HUDEP-2 (cell line): ENCODE data around the gene IMMP2L.
"Not testable (repeated sequence)": the region's sequence is repeated elsewhere in the genome, so short reads cannot be mapped to it uniquely, and the experiment has no call there.

Source experiments
- DNase-seq, 76 experiments: peaks; one replicate each; lab custom pipeline; 2025; ENCODE audit not compliant: unreplicated experiment in 76 of 76; lab: John Stamatoyannopoulos, UW

IMMP2L gene

DNA sequence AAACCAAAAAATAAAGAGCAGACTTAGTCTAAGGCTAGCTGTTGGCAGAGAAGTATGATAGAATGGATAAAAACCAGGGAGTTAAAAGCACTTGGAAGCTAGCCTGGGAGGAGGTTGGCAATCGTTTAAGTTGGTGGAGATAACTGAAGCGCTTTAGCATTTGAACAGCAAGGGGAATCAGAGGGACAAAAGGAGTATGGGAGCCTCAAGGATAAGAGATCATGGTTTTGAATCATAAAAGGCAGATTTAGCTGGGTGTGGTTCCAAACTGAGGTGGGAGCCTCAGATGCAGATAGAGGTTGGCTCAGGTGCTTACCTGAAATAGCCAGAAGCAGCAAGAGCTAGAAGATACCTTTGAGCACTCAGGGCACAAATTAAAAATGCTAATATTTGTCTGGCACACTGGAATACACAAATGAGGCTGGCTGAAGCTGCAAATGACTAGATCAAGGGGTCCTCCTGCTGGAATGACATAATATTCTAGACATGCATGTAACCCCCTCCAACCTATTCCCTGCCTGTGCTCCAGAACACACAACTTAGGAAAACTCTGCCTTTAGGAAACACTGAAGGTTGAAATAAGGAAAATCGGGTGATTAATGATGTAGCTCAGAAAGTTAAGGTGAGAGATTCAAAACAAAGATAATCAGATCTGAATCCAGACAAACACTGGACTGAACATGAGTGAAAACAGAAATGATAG is 843.6 kb downstream of the IMMP2L start:
- no peak for DNase-seq

DNA sequence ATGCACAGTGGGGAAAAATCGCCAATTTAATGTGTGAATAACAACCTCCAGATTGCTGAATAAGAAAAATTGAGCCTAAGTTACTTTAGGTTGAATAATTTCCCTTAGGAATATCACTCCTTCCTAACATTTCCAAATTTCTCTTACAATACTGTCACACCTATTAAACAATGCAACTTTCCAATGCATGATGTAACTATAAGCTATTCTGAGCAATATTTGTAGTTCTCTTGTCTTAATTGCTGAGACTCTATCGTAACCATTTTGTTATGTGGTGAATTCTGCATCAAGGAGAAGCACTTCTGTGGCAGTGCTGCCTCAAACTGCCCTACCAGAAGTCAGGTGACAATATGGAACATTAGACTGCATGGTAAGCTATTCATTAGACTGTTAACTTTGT is 858.1 kb downstream of the IMMP2L start:
- no peak for DNase-seq

- DNase-seq: no peak
Measured at GRCh38 chr7:110698576-110698975, 863.7 kb downstream of the IMMP2L start.

DNA sequence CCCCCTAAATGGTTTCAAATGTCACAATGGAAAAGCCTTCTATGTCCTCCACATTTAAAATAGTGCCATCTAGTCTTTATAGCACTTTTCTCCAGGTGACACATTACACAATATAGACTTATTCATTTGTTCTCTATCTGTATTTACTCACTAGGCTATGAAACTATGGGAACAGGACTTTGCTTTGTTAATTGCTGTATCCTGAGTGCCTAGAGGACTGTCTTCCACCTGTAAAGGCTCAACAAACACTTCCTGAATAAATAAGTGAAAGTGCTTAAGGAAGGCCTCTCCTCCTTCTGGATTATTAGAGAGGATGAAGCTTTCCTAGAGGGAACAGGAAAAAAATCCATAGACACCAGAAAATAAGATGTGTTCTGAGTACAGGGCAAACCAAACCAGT is 868.9 kb downstream of the IMMP2L start:
- DNase-seq: no peak

- no peak for DNase-seq
Measured at GRCh38 chr7:110688908-110689307, 873.4 kb downstream of the IMMP2L start.

GRCh38 chr7:110685899-110686298 is 876.4 kb downstream of the IMMP2L start:
- no peak for DNase-seq

GRCh38 chr7:110681941-110682340 is 880.4 kb downstream of the IMMP2L start:
- no peak for DNase-seq

DNA sequence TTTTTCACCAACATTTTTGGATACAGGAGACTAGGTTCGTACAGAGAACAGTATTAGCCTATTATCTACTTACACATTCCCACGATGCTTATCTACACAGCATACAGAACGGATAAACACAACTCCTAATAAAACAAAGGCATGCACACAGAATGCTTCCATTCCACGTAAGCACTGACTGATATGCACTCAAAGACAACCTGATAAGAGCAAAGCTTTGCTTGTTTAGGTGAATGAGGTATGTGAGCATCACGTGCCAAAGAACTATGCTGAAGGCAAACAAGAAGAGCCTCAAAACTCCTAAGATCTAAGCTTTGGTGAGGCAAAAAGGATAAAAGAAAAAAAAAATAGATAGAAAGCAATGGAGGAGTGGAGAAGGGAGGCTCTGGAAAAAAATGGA is 884.9 kb downstream of the IMMP2L start:
- no peak for DNase-seq

GRCh38 chr7:110676785-110677184 is 885.5 kb downstream of the IMMP2L start:
- DNase-seq: no peak

DNA sequence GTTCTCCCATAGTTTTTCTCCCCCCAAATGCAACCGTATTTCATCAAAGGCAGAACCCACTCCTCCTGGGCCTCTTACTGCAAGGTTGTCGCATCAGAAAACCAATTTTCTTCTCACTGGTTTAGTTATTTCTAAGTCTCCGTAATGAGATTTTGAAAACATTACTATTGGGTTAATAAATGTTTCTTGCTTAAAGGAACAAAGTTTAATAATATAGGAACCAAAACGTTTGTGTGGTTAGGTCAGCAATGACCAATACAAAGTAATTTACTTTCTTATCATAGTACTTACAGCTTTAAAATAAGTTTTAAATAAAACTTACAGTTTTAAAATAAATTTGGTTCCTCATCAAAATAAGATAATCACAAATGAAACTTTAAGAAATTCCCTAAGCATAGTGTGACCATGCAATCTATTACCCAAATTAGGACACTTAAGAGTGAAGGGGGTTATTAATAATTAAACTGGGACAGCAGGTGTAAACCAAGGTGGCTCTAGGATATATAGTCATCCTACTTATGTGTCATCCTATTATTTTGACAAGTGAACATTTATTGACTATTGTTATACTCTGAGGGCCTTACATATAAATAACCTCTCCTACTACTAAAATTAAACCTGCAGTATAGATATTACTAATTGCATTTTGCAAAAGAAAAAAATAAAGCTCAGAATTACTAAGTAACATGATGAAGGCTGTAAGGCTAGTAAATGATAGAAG is 886.7 kb downstream of the IMMP2L start:
- no peak for DNase-seq

DNA sequence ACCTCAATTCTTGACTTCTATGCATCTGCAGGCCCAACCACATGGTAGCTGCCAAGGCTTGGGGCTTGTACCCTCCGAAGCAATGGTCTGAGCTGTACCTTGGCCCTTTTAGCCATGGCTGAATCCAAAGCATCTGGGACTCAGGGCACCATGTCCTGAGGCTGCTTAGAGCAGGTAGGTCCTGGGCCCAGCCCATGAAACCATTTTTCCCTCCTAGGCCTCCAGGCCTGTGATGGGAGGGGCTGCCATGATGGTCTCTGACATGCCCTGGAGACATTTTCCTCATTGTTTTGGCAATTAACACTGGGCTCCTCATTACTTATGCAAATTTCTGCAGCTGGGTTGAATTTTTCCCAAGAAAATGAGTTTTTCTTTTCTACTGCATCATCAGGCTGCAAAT is 889.1 kb downstream of the IMMP2L start:
- DNase-seq: no peak

DNA sequence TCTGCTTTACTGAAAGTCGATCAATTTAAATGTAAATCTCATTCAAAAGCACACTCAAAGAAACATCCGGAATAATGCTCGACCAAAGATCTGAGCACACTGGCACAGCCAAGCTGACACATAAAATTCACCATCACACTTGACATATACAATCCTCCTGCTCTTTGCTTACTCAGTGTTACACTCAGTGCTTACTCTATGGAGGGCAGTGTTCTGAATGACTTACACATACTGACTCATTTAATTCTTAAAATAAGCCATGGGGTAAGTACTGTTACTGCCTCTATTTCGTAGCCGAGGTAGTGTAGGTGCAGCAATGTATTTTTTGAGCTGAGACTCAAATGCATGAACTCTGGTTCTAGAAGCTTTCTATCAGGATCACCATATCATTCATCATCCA is 892.9 kb downstream of the IMMP2L start:
- no peak for DNase-seq

GRCh38 chr7:110664803-110665202 is 897.5 kb downstream of the IMMP2L start:
- no peak for DNase-seq

DNA sequence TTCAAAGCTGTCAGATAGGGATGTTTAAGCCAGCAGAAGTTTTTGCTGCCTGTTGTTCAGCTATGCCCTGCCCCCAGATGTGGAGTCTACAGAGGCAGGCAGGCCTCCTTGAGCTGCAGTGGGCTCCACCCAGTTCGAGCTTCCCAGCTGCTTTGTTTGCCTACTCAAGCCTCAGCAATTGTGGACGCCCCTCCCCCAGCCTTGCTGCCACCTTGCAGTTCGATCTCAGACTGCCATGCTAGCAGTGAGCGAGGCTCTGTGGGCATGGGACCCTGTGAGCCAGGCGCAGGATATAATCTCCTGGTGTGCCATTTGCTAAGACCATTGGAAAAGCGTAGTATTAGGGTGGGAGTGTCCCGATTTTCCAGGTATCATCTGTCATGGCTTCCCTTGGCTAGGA is 901.7 kb downstream of the IMMP2L start:
- not testable (repeated sequence) for DNase-seq

DNA sequence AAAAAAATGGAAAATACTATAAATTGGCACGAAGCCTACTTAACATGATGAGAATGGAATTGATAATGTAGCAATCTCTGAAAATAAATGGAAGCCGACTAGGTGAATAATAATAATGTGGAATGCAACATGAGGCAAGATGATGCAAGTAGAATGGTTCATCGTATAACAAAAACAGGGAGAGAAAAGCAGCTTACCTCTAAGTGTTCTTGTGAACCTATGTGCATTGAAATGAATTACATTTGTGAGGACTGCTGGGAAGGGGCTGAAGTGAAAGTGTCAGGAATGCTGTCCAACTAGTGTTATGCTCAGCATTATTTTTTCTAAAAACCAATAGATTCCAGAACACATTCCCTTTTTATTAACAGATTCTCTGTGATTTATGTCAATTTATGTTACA is 912.0 kb downstream of the IMMP2L start:
- DNase-seq: no peak

- no peak for DNase-seq
Measured at GRCh38 chr7:110647266-110647665, 915.0 kb downstream of the IMMP2L start.

DNA sequence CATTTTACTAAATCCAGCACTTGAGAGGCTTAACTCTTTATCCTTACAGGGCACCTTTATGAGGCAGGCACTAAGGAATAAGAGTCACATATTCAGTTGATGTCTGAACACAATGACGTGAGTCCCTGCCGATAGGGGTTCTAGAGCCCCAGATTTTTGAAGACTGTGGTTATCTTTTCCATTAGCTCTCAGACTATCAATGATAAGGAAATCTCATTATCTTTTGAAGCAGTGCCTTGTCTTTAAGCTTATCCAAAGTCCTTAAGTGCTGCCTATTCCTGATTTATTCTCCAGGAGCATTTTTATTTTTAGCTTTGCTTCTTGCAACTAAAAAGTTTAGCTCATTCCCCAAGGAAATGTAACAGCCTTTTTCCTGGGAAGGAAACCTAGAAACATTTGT is 915.5 kb downstream of the IMMP2L start:
- no peak for DNase-seq

GRCh38 chr7:110645616-110646015 is 916.7 kb downstream of the IMMP2L start:
- DNase-seq: no peak

- DNase-seq: no peak
Measured at GRCh38 chr7:110645060-110645459, 917.2 kb downstream of the IMMP2L start.

DNA sequence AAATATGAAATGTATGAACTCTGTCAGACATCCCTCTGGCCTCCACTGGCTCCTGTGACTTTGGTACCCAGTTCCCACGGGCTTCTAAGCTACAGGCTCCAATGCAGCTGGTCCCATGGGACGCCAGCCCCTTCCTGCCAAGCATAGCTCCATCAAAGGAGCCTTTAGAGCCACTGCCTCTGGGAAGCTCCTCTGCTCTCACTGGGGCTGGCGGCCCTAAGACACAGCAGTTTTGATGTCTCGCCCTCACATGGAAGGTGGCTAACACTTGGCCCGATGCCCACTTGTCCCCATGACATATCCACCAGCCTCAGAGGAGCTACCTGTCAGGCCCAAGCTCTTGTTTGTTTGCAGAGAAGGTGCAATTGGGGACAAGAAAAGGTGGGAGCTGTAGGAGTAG is 925.0 kb downstream of the IMMP2L start:
- no peak for DNase-seq

DNA sequence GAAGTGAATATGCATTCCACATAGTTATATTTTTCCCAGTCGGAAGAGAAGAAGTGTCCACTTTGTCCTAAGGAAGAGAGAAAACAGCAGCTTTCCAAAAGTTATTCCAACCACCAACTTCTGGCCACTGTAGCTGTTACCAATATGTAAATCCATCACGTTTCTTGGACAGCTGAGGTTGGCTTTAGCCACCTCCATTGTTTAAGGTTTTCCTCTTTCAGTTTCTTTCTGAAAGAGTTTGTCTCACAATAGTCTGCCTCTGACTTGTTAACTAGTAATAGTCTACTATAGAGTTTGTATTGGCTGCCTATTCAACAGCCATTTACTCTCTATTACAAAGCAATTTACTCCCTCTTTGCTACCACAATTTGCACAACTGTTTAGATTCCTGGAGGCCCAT is 929.0 kb downstream of the IMMP2L start:
- DNase-seq: no peak

DNA sequence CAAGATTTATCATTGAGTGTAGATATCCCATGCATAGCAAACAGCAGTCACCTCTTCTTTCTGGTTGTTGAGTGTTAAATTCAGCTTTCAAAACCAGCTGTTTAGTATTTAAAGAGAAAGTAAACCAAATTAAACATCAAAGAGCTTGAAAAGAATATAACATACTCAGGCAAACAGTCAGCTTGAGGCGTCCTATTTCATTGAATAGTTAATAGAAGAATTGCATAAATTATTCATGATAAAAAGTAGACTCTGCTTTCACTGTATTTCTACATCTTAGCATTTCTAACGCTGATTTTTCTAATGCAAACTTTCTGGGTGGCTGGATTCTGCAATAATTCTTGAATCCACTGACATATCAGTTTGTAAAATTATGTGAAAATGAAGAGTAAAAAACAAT is 935.9 kb downstream of the IMMP2L start:
- no peak for DNase-seq
